ENCODE data around the gene GAGE12J.
"Not testable (repeated sequence)": the region's sequence is repeated elsewhere in the genome, so short reads cannot be mapped to it uniquely, and the experiment has no call there.

Gene GAGE12J

GRCh38 chrX:49312176-49312575 is 9.7 kb upstream of the GAGE12J start:
- DNase-seq = no peak

GRCh38 chrX:49316085-49316484 is 5.8 kb upstream of the GAGE12J start:
- no peak for DNase-seq

GRCh38 chrX:49322266-49322665 is 429 bp downstream of the GAGE12J start:
- not testable (repeated sequence) for DNase-seq

GRCh38 chrX:49323735-49324134 is 1.9 kb downstream of the GAGE12J start:
- DNase-seq = not testable (repeated sequence)

- not testable (repeated sequence) for DNase-seq
Observed at GRCh38 chrX:49330421-49330820, 8.6 kb downstream of the GAGE12J start.

GRCh38 chrX:49331282-49331681 is 9.4 kb downstream of the GAGE12J start, which contains the start of gene GAGE13:
Gene GAGE13, plus strand, starts transcription at chrX:49331582. Its CDS starts 1,156 bp downstream, at chrX:49332738.
- DNase-seq = not testable (repeated sequence)

- DNase-seq = not testable (repeated sequence)
Observed at GRCh38 chrX:49331841-49332240, 10.0 kb downstream of the GAGE12J start.

GRCh38 chrX:49341449-49341848 is 19.6 kb downstream of the GAGE12J start:
- DNase-seq = not testable (repeated sequence)

GRCh38 chrX:49344496-49345175 is 22.8 kb downstream of the GAGE12J start:
- DNase-seq = not testable (repeated sequence)

- not testable (repeated sequence) for DNase-seq
Observed at GRCh38 chrX:49345402-49345801, 23.6 kb downstream of the GAGE12J start.

- DNase-seq = not testable (repeated sequence)
Observed at GRCh38 chrX:49346150-49346549, 24.3 kb downstream of the GAGE12J start.
